Epithelial cell of esophagus (primary cell): ENCODE results near the gene PLA2G4D.

Source experiments
- DNase-seq: peaks from one replicate; pipeline ENCODE4 v3.0.0; 2010; ENCODE audit warnings: low read depth
- H3K4me3 ChIP-seq: 2 replicates; pipeline ENCODE4 v1.5.1; 2011; ENCODE audit warnings: mild to moderate bottlenecking, low read length, control low read depth
- CTCF ChIP-seq: IDR thresholded peaks from 2 replicates; pipeline ENCODE4 v1.5.1; 2011; ENCODE audit warnings: low read depth, mild to moderate bottlenecking, low read length, control low read depth, inconsistent platforms; ENCODE audit not compliant: insufficient read depth; ENCODE audit errors: missing control alignments

The PLA2G4D gene

GRCh38 chr15:42085721-42086120 lies 8.6 kb downstream of the PLA2G4D start:
- TF ChIP-seq CTCF: no peak
- no peak for DNase-seq
- H3K4me3 ChIP-seq: no peak overlapping the region

GRCh38 chr15:42085236-42085605 lies 9.1 kb downstream of the PLA2G4D start:
- TF ChIP-seq CTCF: no peak
- H3K4me3 ChIP-seq: no peak overlapping the region
- peak; percentile 55 for DNase-seq

GRCh38 chr15:42084465-42085235 lies 9.7 kb downstream of the PLA2G4D start:
- peak; percentile 83 for TF ChIP-seq CTCF
- DNase-seq: peak; percentile 99
- no peak overlapping the region for H3K4me3 ChIP-seq

GRCh38 chr15:42083916-42084315 lies 10.4 kb downstream of the PLA2G4D start:
- no peak overlapping the region for H3K4me3 ChIP-seq
- no peak for DNase-seq
- TF ChIP-seq CTCF: no peak

- no peak for DNase-seq
- TF ChIP-seq CTCF: no peak
- H3K4me3 ChIP-seq: no peak overlapping the region
Measured at GRCh38 chr15:42083605-42083908, 10.8 kb downstream of the PLA2G4D start.

- no peak for TF ChIP-seq CTCF
- no peak for DNase-seq
- H3K4me3 ChIP-seq: no peak overlapping the region
Measured at GRCh38 chr15:42082823-42083604, 11.3 kb downstream of the PLA2G4D start.

GRCh38 chr15:42082141-42082540 lies 12.2 kb downstream of the PLA2G4D start:
- no peak overlapping the region for H3K4me3 ChIP-seq
- DNase-seq: no peak
- no peak for TF ChIP-seq CTCF
